ENCODE data around the gene DNER.

Gene DNER

DNA sequence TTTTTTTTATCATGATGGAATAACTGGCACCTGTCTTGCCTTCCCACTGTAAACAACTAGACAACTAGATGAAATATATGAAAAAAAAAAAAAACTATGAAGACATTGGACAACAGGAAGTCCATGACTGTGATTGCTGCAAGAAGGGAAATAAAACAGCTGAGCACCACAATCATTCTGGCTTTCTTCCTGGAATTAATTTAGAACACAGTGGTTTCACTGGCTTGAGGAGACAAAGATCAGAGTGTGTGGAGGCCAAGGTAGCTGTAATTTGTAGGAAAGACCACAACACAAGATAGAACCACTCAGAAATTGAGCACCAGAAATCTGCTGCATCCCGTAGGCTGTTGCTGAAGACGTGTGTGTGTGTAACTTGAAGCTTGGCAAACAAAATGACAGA, 322.2 kb downstream of the DNER start:
- POLR2A ChIA-PET, result no interaction called here
- DNase-seq (ENCODE audit: low read depth, low spot score), result no peak
- TF ChIP-seq, protein P1, sequence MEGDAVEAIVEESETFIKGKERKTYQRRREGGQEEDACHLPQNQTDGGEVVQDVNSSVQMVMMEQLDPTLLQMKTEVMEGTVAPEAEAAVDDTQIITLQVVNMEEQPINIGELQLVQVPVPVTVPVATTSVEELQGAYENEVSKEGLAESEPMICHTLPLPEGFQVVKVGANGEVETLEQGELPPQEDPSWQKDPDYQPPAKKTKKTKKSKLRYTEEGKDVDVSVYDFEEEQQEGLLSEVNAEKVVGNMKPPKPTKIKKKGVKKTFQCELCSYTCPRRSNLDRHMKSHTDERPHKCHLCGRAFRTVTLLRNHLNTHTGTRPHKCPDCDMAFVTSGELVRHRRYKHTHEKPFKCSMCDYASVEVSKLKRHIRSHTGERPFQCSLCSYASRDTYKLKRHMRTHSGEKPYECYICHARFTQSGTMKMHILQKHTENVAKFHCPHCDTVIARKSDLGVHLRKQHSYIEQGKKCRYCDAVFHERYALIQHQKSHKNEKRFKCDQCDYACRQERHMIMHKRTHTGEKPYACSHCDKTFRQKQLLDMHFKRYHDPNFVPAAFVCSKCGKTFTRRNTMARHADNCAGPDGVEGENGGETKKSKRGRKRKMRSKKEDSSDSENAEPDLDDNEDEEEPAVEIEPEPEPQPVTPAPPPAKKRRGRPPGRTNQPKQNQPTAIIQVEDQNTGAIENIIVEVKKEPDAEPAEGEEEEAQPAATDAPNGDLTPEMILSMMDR (IDR thresholded peaks at IDR 0.05; ENCODE audit: insufficient read depth, low read length, missing control alignments), result no peak
- no peak overlapping the region for H3K4me3 ChIP-seq (ENCODE audit: low read depth, low read length)
- CTCF ChIA-PET, result no interaction called here

DNA sequence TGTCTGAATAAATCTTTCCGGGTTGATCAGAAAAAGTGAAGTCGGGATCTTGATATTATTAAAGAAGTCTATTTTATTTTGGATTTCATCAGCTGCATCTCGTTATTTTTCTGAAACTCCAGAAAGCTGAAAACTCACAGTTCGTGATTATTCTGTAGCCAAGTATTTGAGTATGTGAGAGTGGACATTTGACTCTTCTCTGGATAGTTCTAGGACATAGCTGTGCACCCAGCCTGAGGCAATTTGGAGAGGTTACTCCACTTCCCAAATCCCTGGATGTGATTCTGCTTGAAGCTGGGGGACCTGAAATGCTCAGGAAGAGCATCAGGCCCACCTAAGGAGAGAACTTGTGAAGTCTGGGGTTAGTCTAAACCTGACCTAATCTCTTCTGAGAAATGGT, 325.6 kb downstream of the DNER start:
- TF ChIP-seq, protein P1 (IDR thresholded peaks at IDR 0.05; ENCODE audit: insufficient read depth, low read length, missing control alignments), result no peak
- no peak overlapping the region for H3K4me3 ChIP-seq (ENCODE audit: low read depth, low read length)
- DNase-seq (ENCODE audit: low read depth, low spot score), result no peak
- POLR2A ChIA-PET, result no interaction called here
- CTCF ChIA-PET, result no interaction called here

DNA sequence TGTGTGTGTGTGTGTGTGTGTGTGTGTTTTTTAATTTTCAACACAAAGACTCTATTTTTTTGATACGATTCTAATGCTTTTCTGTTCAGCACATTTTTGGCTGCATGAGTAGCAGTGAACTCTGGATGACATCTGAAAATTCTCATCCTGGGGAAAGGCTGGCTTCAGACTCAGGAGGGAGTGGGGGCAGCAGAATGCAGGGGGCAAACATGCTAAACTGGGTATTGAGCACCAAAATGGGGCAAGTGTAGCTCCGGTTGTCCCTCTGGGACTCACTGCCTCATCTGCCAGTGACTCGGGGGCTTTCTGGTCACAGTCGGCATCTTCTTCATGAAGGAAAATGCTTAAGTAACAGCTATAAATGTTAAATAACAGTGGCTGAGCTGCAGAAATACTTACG, 326.5 kb downstream of the DNER start:
- TF ChIP-seq, protein P1 (IDR thresholded peaks at IDR 0.05; ENCODE audit: insufficient read depth, low read length, missing control alignments), result no peak
- ChIA-PET POLR2A (no interaction called here), CTCF (no interaction called here)
- no peak overlapping the region for H3K4me3 ChIP-seq (ENCODE audit: low read depth, low read length)
- no peak for DNase-seq (ENCODE audit: low read depth, low spot score)

DNA sequence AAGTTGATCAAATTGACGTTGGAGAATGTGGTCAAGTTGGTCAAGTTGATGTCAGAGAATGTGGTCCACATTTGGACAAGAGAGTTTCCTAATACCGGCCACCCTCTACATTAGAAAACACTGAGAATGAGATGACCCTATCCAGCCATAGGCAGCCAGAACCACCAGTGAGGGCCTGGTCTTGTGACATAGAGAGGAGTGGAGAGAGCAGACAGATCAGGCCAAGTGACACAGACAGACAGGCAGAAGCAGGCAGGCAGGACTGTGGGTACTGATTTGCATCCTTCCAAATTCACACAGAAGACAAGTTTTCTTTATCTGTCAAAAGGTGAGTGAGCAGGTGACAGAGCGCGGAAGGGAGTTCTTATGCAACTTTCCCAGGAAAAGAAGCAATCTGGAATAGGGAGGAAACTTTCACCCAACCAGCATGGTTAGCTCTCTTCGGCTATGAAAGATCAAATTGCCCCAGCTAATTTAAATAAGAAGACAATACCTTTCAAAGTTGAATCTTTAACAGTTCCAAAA, 334.2 kb downstream of the DNER start:
- TF ChIP-seq, protein P1 (IDR thresholded peaks at IDR 0.05; ENCODE audit: insufficient read depth, low read length, missing control alignments), result no peak
- CTCF ChIA-PET, result no interaction called here
- no peak for DNase-seq (ENCODE audit: low read depth, low spot score)
- H3K4me3 ChIP-seq (ENCODE audit: low read depth, low read length), result no peak overlapping the region
- POLR2A ChIA-PET, result no interaction called here

DNA sequence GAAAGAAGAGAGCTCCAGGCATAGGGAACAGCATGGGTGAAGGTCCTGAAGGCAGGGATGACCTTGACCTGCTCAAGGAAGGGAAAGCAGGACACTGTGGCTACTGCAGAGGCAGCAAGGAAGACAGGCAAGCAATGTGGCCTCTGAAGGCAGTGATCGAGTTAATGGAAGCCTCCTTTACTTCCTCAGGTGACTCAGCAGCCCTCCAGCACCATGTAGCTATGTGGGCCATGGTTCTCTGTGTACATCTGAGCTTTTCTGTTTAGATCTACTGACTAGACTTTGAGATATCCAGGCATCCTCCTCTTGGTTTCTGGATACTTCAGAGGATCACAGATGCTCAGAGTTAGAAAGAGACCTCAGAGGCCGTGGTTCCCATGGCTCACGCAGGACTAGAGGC, 336.0 kb downstream of the DNER start:
- TF ChIP-seq, protein P1 (IDR thresholded peaks at IDR 0.05; ENCODE audit: insufficient read depth, low read length, missing control alignments), result no peak
- ChIA-PET CTCF (no interaction called here), POLR2A (no interaction called here)
- DNase-seq (ENCODE audit: low read depth, low spot score), result no peak
- H3K4me3 ChIP-seq (ENCODE audit: low read depth, low read length), result no peak overlapping the region

DNA sequence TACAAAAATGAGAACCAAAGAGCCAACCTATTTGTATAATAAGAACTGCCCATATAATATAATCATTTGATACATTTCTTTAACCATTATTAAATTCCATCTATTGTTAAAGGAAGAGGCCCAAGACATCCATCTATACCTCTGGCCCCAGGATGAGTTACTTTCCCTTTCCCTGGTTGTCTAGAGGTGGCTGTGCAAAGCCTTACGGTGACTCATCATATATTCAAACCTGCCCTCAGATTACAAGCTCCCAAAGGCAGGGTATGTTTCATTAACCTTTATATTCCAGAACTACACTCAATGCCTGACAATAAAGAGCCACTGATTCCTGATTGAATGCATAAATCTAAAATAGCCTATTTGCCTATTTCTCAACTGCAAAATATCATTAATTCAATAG, 337.5 kb downstream of the DNER start:
- no peak for DNase-seq (ENCODE audit: low read depth, low spot score)
- ChIA-PET POLR2A (no interaction called here), CTCF (no interaction called here)
- TF ChIP-seq, protein P1 (IDR thresholded peaks at IDR 0.05; ENCODE audit: insufficient read depth, low read length, missing control alignments), result no peak
- no peak overlapping the region for H3K4me3 ChIP-seq (ENCODE audit: low read depth, low read length)
